Activated T-cell treated with anti-CD3 and anti-CD28 coated beads for 1 hour (primary cell): ENCODE results near the gene SFMBT1.

Experiments
- DNase-seq: peaks from one replicate; pipeline ENCODE4 v3.0.0-alpha.2; 2020; ENCODE audit warnings: low read depth

The SFMBT1 gene, protein sequence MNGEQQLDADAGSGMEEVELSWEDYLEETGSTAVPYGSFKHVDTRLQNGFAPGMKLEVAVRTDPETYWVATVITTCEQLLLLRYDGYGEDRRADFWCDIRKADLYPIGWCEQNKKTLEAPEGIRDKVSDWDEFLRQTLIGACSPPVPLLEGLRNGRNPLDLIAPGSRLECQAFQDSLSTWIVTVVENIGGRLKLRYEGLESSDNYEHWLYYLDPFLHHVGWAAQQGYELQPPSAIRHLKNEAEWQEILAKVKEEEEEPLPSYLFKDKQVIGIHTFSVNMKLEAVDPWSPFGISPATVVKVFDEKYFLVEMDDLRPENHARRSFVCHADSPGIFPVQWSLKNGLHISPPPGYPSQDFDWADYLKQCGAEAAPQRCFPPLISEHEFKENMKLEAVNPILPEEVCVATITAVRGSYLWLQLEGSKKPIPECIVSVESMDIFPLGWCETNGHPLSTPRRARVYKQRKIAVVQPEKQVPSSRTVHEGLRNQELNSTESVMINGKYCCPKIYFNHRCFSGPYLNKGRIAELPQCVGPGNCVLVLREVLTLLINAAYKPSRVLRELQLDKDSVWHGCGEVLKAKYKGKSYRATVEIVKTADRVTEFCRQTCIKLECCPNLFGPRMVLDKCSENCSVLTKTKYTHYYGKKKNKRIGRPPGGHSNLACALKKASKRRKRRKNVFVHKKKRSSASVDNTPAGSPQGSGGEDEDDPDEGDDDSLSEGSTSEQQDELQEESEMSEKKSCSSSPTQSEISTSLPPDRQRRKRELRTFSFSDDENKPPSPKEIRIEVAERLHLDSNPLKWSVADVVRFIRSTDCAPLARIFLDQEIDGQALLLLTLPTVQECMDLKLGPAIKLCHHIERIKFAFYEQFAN

DNA sequence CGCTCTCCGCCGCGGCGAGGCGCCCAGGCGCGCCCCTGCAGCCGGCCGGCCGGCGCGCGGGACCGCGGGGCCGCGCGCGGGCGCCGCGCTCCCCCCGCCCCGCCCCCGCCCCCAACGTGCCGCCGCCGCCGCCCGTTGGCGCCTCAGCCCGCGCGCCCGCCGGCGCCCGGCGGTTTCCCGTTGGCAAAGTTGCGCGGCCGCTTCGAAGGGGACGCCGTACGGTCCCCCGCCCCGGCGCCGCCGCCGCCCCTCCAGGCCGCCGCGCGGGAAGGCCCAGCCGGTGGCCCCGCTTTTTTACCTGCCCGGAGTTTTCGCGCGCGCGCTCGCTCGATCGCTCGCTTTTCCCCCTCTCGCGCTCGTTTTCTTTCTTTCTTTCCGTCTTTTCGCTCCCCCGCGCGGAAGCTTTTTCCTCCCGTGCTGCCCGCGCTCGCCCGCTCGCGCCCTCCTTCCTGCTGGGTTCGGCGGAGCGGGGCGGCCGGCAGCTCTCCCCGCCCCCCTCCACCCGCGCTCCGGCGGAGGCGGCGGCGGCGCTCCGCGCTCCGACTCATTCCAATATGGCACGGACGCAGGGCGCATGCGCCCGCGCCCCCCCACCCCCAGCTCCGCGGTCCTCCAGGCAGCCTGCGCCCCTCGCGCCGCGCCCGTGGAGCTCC, at the start of gene SFMBT1:
SFMBT1 (minus strand) TSS at position 556 of the 653 bp plus-strand sequence. CDS start 76,945 bp downstream, outside the sequence.
- peak; percentile 66 for DNase-seq

DNA sequence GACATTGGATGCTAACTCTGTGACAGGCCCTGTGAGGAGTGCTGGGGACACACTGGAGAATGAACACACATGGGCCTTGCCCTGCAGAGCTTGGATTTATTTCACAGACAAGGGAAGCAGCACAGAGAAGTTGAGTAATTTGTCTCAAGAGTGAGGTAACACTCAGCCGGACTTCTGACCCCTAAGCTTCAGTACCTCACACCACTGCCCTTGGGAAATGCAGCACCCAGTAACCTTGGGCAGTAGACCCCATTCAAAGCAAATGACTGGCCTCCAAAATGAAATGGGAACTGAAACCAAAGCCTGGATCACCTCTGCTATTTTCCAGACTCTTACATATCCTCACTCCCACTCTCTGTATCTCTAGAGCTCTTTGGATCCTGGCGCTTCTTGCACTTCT, 47.1 kb upstream of the SFMBT1 start:
- DNase-seq: no peak

DNA sequence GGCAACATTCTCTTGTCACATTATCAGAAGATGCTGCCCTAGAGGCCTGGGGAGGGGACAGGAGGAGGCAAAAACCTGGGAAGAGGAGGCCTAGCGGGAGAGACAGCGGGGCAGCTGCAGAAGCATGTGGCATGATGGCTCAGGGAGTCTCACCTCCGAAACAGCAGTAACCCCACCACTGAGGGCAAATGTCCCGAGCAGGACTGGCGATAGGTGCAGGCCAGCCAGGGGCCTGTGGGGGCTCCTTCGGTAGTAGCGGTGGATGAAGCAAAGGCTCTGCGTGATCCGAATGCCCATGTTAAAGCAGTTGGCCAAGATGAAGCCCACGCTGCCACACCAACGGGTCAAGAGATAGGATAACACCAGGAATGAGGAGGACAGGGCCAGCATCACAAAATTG, 46.3 kb upstream of the SFMBT1 start:
- no peak for DNase-seq

DNA sequence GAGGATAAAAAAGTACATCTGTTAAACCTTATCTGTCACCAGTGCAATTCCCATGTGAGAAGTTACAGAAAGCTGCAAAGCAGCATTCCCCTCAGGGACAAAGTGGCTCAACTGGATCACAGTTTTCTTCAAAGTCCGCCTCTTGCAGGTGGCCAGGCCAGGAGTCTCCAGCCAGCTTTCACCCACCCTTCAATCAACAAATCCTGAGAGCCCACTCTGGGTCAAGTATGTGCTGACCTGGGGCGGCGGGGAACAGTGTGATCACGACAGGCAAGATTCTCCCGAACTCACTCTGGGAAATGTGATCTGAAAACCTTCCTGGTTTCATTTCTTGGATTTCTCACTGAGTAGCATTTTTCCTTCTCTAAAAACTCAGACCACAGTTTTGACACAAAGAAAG, 45.1 kb upstream of the SFMBT1 start:
- no peak for DNase-seq

DNA sequence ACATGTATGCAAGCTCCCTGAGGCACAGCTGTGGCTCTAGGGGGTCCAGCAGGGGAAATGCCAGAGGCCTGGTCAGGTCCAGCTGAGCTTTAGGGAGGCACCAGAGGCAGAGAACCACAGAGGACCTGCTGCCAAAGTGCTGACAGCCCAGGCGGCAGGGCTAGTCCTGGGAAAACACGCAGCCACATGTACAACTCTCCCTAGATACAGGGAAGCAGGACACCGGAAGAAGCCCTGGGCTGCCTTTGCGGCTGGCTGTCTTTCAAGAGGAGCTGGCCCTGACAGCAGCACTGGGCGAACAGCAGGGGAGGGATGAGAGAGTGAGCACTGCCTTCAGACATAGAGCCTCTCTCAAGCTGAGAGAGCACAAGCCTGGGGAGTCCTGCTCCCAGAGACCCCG, 43.6 kb upstream of the SFMBT1 start:
- DNase-seq: no peak

DNA sequence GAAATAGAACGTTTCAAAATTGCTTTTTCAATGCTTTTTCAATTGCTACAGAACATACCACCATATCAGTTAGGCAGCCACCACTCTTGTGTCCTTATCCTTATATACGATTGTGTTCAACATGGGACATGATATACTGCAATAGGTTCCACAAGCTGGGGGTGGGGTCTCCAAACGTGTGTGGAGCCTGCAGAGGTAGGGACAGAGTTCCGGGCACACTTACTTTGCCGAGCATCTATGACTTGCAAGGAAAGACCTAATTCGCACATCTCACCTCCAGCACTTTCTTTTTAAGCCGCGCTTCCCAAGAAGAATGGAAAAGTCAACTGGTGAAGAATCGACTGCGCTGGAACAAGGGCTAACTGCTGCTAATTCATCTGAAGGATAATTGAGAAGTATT, 39.6 kb upstream of the SFMBT1 start:
- DNase-seq: no peak

DNA sequence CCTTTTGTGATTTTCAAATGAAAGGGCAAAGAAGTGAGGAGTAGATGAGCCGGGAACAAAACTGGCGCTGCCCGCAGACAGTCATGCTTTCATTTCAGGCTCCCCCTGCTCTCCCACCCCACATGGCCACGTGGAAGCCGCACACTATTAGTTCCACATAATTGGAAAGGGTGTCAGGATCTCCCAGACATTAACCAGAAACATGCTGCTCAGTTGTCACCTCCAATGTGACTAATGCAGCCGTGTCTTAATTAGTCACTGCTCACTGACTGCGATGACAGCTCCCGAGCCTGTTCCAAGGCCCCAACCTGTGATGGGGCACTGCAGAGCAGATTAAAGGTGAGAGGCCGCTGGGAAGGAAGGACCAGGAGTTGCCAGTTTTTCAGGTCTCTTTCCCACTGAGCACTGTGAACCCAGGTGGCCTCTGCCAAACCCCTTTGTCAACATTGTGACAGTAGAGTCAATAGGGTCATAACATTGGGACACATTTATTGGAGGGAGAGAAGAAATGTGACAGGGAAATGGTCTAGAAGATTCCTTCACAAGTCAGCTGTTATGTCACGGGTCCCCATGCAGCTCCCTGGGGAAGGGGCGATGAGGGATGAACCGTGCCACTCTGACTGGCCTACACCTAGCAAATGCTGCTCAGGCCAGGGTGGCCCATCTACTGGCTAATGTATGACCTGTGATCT, 38.6 kb upstream of the SFMBT1 start:
- DNase-seq: no peak

DNA sequence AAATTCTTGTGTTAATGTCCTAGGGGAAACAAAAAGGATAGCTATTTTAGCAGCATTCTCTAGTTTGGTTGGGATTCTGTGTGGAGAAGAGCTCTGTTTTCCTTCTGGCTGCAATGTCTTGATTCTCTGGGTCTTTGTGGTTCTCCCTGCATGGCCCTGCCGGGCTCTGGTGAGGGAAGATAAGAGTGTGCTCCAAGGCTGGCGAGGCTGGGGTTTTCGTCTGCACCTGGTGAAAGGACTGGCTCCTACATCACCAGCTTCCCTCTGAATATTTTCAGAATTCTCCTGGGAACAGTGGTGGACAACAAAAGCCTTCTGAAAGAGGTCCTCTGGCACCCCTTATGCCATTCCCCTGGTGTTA, 38.1 kb upstream of the SFMBT1 start:
- DNase-seq: no peak

DNA sequence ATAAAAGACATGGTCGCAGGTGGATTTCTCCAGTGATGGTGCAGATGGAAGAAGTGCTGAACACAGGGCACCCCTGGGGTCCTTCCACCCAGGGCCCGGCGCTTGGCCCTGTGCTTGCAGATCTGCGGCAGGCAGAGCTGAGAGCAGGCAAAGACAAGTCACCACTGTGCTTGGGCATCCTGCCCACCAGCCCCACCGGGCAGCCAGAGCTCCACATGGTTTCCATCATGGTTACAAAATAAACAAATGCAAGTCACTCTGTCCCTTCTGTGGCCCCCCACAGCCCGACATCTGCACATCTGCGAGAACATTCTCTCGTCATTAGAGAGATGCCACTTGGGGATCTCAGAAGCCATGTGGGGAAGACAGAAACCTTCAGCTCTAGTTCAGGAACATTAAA, 37.6 kb upstream of the SFMBT1 start:
- no peak for DNase-seq

DNA sequence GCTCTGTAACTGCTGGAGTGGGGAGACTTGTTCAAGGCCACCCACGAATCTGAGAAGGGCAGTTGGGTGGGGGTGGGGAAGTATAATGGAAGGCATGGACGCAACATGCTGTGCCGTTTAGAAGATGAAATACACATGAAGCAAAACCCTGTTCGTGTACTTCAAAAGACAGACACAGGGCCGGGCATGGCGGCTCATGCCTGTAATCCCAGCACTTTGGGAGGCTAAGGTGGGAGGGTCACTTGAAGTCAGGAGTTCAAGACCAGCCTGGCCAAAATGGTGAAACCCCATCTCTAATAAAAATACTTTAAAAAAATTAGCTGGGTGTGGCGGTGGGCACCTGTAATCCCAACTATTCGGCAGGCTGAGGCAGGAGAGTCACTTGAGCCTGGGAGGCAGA, 36.9 kb upstream of the SFMBT1 start:
- DNase-seq: no peak

DNA sequence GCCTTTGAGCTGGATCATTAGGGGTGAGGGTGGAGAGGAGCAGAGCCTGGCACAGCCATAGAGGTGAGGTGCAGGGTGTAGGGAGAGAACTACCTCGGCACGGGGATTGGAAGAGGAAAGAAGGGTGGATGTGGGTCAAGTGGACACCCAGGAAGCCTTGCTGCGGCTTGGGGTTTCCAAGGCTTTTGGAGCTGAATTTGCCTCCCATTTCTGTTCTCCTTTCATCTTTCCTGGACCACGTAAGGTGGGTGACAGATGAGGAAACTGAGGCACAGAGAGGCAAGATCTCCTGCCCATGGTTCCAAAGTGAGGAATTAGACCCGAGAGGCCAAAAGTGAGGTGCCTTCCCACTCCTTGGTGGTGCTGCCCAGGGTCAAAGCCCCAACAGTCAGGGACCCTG, 35.4 kb upstream of the SFMBT1 start:
- no peak for DNase-seq

DNA sequence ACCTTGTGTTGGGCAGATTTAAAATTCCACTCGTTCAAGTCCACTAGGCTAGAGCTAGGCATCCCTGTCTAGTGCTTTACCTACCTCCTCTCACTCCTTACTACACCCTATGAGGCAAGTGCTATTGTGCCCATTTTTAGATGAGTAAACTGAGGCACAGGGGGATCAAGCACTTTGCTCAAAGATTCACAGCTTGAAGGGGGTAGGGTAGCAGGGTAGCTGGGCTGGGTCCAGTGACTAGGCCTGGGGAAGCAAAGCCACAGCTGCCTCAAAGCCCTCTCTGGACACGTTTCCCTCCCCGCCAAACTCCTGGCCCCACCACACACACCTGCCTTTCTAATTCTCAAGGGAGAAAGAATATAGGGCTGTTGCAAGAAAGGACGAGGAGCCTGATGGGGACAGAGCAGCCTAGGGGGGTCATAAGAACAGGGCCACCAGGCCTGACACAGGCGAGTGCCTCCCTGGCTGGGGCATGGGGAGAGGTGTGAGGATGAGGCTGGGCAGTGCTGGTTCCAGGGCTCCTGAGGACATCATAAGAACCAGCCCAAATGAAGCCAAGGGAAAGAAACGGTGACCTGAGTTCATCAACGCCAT, 34.8 kb upstream of the SFMBT1 start:
- no peak for DNase-seq

DNA sequence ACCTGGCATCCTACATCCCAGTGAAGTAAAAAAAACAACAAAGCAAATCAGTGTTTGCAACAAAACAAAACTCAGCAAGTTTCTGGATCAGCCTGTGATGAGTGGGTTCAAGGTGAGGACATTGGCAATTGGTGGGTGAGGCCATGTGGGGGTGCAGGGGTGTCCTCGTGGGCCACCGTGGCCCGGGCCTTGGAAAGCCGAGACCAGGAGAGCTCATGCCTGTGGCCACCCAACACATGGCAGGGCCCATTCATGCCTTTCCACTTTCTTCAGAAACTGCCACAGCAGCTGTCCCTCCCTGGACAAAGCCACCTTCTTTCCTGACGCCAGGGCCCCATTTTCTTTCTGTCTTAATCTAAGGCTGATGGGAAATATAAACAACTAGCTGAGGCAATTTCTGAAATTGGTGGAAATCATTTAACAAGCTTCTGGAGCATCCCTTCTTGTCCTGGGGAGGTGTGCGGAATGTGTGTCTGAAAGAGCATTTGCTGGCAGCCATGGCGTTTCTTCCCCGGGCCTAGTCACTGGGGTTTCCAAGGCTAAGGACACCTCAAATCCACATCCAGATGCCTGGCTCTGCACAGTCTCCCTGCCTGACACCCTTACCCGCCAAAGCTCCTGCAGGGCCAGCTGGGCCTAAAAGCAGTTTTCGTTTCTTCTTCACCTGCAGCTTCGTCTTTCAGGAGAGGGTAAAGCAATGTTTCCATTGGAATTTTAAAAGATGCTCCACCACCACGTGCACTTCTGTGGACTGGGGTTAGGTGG, 34.1 kb upstream of the SFMBT1 start:
- DNase-seq: no peak

DNA sequence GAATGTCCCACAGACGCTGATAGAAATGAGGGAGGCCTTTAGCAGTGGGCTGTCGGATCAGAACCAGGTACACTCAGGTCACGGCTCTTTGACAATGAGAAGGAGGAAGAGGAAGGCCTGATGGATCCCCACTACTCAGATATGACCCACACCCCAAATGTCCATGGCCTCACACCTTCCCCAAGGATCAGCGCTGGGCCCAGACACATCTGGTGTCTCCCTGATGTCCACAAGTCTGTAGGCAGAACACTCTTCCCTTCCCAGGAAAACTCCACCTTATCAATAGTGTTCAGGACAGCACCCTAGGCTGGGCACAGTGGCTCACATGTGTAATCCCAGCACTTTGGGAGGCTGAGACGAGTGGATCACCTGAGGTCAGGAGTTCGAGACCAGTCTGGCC, 33.3 kb upstream of the SFMBT1 start:
- no peak for DNase-seq

DNA sequence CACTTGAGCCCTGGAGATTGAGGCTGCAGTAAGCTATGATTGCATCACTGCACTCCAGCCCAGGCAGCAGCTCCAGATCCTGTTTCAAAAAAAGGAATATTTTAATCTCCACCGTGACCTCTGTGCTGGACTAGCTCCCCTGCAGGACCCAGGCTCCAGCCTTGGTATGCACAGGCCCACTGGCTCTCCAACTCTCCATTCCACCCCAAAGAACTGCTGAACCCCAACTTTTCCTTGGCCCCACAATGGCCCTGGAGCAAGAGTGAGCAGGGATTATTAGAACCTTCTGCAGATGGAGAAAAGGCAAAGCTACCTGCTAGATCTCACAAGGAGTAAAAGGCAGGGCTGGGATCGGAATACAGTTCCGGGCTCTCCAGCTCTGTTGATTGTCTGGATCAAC, 32.8 kb upstream of the SFMBT1 start:
- DNase-seq: no peak

DNA sequence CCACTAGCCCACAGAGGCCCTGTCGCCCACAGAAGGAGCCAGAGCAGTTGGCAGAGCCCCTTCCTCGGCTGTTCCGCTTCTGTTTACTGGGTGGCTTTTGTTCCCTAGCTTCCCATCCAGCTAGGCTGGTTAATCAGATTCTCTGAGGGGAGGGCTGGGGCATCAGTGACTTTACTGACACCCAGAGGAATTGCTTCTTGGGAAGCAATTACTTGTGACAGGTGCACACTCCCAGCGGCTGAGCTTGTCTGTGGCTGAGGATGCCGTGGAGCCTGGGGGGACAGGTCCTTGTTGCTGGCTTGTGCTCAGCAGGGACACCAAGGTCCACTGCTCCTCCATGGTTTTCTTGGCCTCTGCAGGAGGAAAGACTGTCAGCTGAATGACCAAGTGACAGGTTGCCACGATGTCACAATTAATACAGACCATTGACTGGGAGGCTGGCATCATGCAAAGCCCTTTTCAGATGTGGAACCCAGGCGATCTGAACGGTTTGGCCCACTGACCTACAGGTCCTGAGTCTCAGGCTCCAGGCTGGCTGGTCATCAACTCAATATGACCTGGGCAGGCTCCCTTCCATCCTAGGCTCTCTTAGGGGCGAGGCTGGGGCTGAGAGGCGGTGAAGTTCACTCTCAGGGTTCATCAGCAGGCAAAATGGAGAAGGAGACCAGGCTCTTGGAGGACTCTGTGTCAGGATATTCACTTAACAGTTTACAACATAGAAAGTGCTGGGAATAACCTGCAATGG, 31.8 kb upstream of the SFMBT1 start:
- DNase-seq: no peak

DNA sequence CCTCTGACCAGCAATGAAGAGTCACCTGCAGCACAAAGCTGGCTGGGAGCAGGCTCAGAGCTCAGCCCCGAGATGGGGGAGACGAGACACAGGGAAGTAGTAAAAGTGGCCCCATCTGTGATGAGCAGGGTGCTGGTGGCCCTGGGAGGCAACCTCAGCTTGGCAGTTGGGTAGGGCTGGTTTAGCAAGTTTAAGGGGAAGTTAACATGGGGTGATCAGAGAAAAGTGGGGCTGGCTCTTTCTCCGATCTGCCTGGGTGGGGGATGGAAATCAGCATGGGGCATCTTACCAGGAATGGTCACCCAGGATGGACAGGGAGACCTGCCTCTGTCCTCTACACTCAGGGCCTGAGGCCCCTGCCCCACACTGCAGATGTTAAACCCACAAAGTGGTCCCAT, 29.9 kb upstream of the SFMBT1 start:
- no peak for DNase-seq

DNA sequence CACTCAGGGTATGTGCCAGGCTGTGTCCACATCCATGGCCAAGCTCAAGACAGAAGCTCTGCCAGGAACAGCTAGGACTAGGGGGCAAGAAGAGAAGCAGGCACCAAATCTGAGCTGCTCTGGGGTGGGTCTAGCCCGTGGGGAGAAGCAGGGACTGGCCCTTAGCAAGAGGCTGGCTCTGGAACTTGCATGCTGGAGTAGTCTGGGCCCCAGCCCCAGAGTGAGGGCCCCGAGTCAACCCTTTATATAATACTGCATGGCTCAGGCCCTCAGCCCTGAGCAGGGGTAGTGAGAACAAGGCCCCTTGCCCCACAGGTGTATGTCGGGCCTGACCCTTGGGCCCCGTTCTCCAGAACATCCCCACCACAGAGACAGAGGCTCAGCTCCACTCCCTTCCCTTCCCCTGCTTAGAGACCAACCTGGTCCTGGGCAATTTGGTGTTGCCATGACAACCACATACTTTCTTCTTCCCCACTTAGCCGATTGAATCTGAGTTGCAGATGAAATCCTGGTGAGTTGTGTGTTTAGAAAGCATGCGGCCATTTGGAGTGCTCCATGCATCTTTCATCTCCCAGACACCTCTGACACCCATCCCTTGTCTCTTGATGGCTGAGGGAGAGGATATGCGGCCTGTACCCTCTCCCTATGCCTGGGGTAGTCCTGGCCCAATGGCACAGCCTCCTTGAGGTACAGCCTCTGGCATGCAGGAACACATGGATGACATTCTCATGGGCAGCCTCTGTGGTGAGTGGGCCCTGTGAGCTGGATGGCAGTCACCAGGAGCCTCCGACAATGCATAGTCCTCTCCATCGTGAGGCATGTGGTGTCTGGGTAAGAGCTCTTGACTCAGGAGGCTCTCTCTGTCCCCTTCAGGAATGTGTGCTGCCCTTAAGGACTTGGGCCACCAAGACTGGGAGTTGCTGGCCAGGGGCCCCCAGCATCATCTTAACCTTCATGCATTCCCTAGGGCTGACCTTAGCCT, 29.2 kb upstream of the SFMBT1 start:
- no peak for DNase-seq

DNA sequence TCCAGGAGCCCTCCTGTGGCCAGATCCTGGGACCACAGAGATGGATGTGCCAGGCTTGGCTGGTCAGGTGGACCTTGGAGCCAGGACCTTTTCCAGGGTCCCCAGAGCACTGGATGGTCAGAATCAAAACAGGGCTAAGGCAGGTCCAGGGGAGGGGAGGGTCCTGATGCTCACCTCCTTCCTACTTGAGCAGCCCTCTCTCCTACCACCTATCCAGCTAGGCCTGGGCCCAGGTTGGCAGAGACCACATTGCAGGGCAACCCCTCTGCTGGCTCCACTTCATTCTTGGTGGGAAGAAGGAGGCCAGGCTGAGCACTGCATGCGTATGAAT, 28.5 kb upstream of the SFMBT1 start:
- no peak for DNase-seq
